Fibroblast of the aortic adventitia (primary cell): Measurements from ENCODE around the gene STK10. TPM values are rescaled to one million over a fixed set of nuclear protein-coding genes. Genes with fewer than 3 reads are reported as not detected.

Source experiments
- DNase-seq: peaks from one replicate; pipeline ENCODE4 v3.0.0-alpha.2; 2010; ENCODE audit warnings: low read depth
- H3K4me3 ChIP-seq: 2 replicates; pipeline ENCODE4 v1.5.1; 2011; ENCODE audit warnings: low read depth, mild to moderate bottlenecking, control low read depth, low read length, moderate library complexity
- CTCF ChIP-seq: IDR thresholded peaks from 2 replicates; pipeline ENCODE4 v1.5.1; 2011; ENCODE audit warnings: mild to moderate bottlenecking, low read length, control low read depth, inconsistent platforms; ENCODE audit not compliant: insufficient read depth
- total RNA-seq: library from RNA; depleted of rRNA; stranded (reverse); fragments of >200 nt; gene quantifications from 2 replicates; pipeline ENCODE4 v1.2.3, GENCODE V29; 2012; ENCODE audit warnings: low replicate concordance

STK10 gene
- total RNA-seq, 1 donor, result 16.0 TPM

DNA sequence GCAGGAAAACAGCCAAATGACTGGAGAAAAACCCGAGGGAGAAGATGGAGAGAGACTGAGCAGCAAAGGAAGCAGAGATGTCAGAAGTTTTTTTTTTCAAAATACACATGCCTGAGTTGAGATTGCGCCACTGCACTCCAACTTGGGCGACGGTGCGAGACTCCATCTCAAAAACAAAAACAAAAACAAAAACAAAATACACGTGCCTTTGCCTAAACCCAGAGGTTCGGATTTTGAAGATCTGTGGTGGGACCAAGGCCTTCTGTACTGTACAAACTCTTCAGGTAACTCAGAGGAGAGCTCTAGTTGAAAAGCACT is 142.8 kb downstream of the STK10 start:
- TF ChIP-seq CTCF, result no peak
- no peak for DNase-seq
- no peak overlapping the region for H3K4me3 ChIP-seq

GRCh38 chr5:172044631-172045314 is 143.3 kb downstream of the STK10 start:
- no peak for DNase-seq
- no peak for TF ChIP-seq CTCF
- H3K4me3 ChIP-seq, result no peak overlapping the region

- TF ChIP-seq CTCF, result no peak
- no peak for DNase-seq
- no peak overlapping the region for H3K4me3 ChIP-seq
Observed at GRCh38 chr5:172043865-172044264, 144.2 kb downstream of the STK10 start.

DNA sequence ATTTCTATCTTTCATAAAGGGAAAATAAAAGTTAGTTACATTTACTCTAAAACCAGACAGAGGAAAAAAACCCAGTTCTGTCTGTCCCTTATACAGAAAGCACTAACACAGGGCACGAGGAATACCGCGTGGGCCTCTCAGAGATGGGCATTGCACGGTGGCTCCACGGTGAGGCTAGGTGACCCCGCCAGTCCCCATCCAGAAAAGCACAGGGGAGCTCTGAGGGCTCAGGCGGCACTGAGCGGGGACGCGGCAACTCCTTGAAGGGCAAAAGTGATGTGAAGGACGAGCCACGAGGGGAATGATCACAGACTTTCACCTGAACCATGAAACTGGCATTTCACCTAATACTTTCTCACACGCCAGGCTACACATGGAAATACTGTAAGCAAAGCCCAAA is 145.8 kb downstream of the STK10 start:
- no peak for DNase-seq
- no peak overlapping the region for H3K4me3 ChIP-seq
- no peak for TF ChIP-seq CTCF

GRCh38 chr5:172038167-172038566 is 149.9 kb downstream of the STK10 start:
- DNase-seq, result no peak
- no peak overlapping the region for H3K4me3 ChIP-seq
- TF ChIP-seq CTCF, result no peak

DNA sequence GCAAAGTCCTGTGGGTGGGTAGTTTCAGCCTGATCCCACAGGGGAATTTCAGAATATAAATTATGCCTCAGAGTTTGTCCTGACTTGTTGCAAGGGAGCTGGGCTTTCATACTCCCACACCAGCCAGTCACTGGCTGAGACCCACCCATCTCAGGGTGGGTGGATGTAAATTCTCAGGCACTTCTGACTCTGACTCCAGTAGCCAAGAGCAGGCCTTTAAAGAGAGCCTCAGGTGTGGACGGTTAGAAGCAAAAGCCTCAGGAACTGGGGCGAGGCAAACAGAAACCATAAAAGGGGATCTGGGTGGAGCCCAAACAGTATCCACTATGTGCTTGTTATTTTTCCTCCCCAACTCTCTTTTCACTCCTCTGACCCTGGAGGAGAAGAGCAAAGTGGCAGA is 153.0 kb downstream of the STK10 start:
- no peak for DNase-seq
- no peak for TF ChIP-seq CTCF
- H3K4me3 ChIP-seq, result no peak overlapping the region

DNA sequence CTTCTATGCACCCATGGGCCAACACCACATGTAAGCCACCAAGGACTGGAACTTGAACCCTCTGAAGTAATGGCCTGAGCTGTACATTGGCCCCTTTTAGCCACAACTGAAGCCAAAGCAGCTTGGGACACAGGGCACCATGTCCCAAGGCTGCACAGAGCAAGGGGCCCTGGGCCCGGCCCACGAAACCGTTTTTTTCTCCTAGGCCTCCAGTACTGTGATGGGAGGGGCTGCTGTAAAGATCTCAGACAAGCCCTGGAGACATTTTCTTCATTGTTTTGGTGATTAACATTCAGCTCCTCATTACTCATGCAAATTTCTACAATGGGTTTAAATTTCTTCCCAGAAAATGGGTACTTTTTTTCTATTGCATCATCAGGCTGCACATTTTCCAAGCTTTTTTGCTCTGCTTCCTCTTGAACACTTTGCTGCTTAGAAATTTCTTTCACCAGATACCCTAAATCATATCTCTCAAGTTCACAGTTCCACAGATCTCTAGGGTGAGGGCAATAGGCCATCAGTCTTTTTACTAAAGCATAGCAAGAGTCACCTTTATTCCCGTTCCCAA is 156.0 kb downstream of the STK10 start:
- H3K4me3 ChIP-seq, result no peak overlapping the region
- no peak for DNase-seq
- TF ChIP-seq CTCF, result no peak
